Measurements from ENCODE around the gene KIF16B.

DNA sequence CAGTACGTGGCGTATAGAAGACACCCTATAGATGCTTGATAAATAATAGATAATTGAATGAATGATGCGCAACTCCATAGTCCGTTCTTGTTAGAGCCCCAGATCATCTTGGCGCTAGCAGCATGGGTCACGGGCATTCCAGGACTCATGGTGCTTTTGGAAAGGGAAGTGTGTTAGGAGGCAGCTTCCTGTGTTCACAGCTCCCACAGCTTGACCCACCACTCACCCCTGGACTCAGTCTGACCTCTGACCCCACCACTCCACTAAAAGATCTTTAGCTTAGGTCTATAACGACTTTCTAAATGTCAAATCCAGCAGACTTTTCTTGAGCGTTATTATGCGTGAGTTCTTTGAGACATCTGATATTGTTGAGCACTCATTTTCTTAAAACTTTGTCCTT is 35.8 kb upstream of the KIF16B start:
- no peak for TF ChIP-seq CTCF (IDR thresholded peaks at IDR 0.05)
- TF ChIP-seq POLR2A (IDR thresholded peaks at IDR 0.05), result no peak
